COLO829 (cell line): ENCODE results near the gene SLC25A24.

Experiments
- DNase-seq: peaks from one replicate; pipeline ENCODE4 v3.0.0; 2012; ENCODE audit warnings: low spot score

The SLC25A24 gene

GRCh38 chr1:108096089-108096488 lies 104.1 kb downstream of the SLC25A24 start:
- DNase-seq: no peak

GRCh38 chr1:108089477-108089876 lies 110.7 kb downstream of the SLC25A24 start:
- DNase-seq: no peak

DNA sequence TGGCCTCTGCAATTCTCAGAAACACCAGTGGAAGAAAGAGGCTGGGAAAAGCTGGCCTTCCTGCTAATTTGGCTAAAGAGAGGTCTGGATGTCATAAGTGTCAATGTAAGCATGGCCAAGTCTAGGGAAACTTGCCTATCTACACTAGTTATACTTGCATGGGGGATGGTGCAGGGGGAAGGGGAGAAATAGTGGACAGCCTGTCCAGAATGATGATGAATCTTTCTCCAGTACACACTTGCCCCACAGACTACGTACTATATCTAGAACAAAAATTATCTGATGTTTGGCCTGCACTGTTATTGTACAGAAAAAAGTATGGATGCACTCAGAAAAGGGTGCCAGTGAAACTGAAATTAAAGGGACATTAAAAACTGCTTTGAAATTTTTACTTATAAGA lies 114.5 kb downstream of the SLC25A24 start:
- DNase-seq: no peak

DNA sequence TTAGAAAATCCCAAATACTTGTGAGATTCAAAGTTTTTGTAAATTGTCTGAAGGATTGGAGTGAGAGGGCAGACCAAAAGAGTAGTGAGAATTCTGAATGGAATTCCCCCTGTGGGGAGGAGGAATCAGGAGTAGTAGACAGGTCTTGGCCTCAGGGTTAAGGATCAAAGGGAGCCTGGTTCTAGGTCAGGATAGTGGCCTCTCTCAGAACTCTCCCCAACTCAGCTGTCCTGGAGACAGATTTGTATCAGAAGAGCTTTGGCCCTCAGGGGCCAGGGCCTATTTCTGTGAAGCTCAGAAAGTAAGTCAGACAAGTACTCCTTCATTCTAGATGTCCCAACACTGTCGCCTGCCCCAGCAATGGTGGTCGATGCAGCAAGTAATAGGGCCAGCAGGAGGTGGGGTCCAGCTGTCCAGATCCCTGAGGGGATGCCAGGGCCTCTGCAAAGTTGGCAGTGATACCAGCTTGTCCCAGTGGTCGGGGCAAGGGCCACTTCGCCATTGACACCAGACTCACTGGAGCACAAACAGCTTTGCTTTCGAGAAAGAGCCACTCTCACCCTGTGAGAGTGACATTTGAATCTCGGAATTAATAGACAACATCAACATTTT lies 115.2 kb downstream of the SLC25A24 start:
- DNase-seq: no peak
